Suprapubic skin (tissue), 4 donors: ENCODE results near the gene RAVER2. TPM values are rescaled to one million over a fixed set of nuclear protein-coding genes. Genes with fewer than 3 reads are reported as not detected.

ENCODE experiments used
- DNase-seq, 2 donors: peaks; one replicate each; pipeline ENCODE4 v3.0.0-alpha.2; 2019; ENCODE audit warnings: low spot score in 2 of 2
- H3K27ac ChIP-seq: fragments of 200-600 bp; sonication (generic); one replicate; pipeline ENCODE4 v1.5.1; 2019
- H3K27me3 ChIP-seq: fragments of 200-600 bp; sonication (generic); one replicate; pipeline ENCODE4 v1.5.1; 2019
- H3K36me3 ChIP-seq: fragments of 200-600 bp; sonication (generic); one replicate; pipeline ENCODE4 v1.5.1; 2019
- H3K4me1 ChIP-seq: fragments of 200-600 bp; sonication (generic); one replicate; pipeline ENCODE4 v1.5.1; 2019
- H3K4me3 ChIP-seq: fragments of 200-600 bp; sonication (generic); one replicate; pipeline ENCODE4 v1.5.1; 2019; ENCODE audit warnings: mild to moderate bottlenecking
- H3K9me3 ChIP-seq: fragments of 200-600 bp; sonication (generic); one replicate; pipeline ENCODE4 v1.5.1; 2019
- CTCF ChIP-seq, 2 donors: fragments of 200-600 bp in 1 of 2; fragments of 450-650 bp in 1 of 2; sonication (generic) in 1 of 2; IDR thresholded peaks; one replicate each; pipeline ENCODE4 v1.5.1; 2016 to 2019; ENCODE audit warnings: antibody characterized with exemption in 2 of 2, mild to moderate bottlenecking in 1 of 2, moderate library complexity in 1 of 2
- EP300 ChIP-seq: sonication (generic); formaldehyde crosslinking; IDR thresholded peaks from one replicate; pipeline ENCODE4 v1.6.1; 2017; ENCODE audit warnings: antibody characterized with exemption
- POLR2A ChIP-seq, 2 donors: fragments of 450-650 bp; IDR thresholded peaks; one replicate each; pipeline ENCODE4 v1.6.1; 2017; ENCODE audit warnings: antibody characterized with exemption in 2 of 2, mild to moderate bottlenecking in 2 of 2, moderate library complexity in 2 of 2
- POLR2AphosphoS5 ChIP-seq, 3 donors: sonication (generic); formaldehyde crosslinking; IDR thresholded peaks; one replicate each; pipeline ENCODE4 v1.6.1; 2017; ENCODE audit warnings: antibody characterized with exemption in 3 of 3
- WGBS: methylation state at CpG from one replicate; pipeline ENCODE4 v1.1.5; 2018; 5-methylcytosine and 5-hydroxymethylcytosine counted together
- total RNA-seq, 4 donors: library from RNA; depleted of rRNA; stranded (reverse); fragments of >200 nt; gene quantifications; one replicate each; pipeline ENCODE4 v1.1.0, GENCODE V29; 2016

Gene RAVER2
- total RNA-seq, 4 donors from 2014 or later = 7.9 to 15.7 (median 13.6) TPM

GRCh38 chr1:64748706-64749105, 3.8 kb downstream of the RAVER2 start:
- TF ChIP-seq POLR2A (IDR thresholded peaks at IDR 0.05) (no peak), CTCF (IDR thresholded peaks at IDR 0.05) (no peak), EP300 (no peak), POLR2AphosphoS5 (IDR thresholded peaks at IDR 0.05) (no peak)
- DNase-seq = no peak
- no peaks in the 10 kb centered on the region for H3K36me3 ChIP-seq
- H3K27ac ChIP-seq = no peak overlapping the region
- H3K4me3 ChIP-seq = no peak overlapping the region
- H3K4me1 ChIP-seq = peaks cover 21% of the 10 kb centered on the region
- no peaks in the 10 kb centered on the region for H3K27me3 ChIP-seq
- 73% methylated on average over 5 of the region's 5 CpGs for WGBS
- no peaks in the 10 kb centered on the region for H3K9me3 ChIP-seq

GRCh38 chr1:64750092-64750491, 5.2 kb downstream of the RAVER2 start:
- H3K36me3 ChIP-seq = no peaks in the 10 kb centered on the region
- WGBS = 22% methylated on average over 1 of the region's 1 CpG
- no peaks in the 10 kb centered on the region for H3K27me3 ChIP-seq
- H3K9me3 ChIP-seq = no peaks in the 10 kb centered on the region
- peaks cover 16% of the 10 kb centered on the region for H3K4me1 ChIP-seq
- TF ChIP-seq POLR2A (IDR thresholded peaks at IDR 0.05) (no peak), POLR2AphosphoS5 (IDR thresholded peaks at IDR 0.05) (no peak), CTCF (IDR thresholded peaks at IDR 0.05) (no peak), EP300 (no peak)
- H3K27ac ChIP-seq = no peak overlapping the region
- no peak for DNase-seq
- no peak overlapping the region for H3K4me3 ChIP-seq

- H3K9me3 ChIP-seq = no peaks in the 10 kb centered on the region
- no peak for DNase-seq
- H3K27ac ChIP-seq = no peak overlapping the region
- H3K27me3 ChIP-seq = no peaks in the 10 kb centered on the region
- TF ChIP-seq CTCF (IDR thresholded peaks at IDR 0.05) (no peak), EP300 (no peak), POLR2AphosphoS5 (IDR thresholded peaks at IDR 0.05) (no peak), POLR2A (IDR thresholded peaks at IDR 0.05) (no peak)
- no peak overlapping the region for H3K4me3 ChIP-seq
- peaks cover 9% of the 10 kb centered on the region for H3K4me1 ChIP-seq
- H3K36me3 ChIP-seq = no peaks in the 10 kb centered on the region
Observed at GRCh38 chr1:64750875-64751274, 6.0 kb downstream of the RAVER2 start.

- TF ChIP-seq POLR2A (IDR thresholded peaks at IDR 0.05) = no peak
- TF ChIP-seq CTCF (IDR thresholded peaks at IDR 0.05) = no peak
- TF ChIP-seq POLR2AphosphoS5 (IDR thresholded peaks at IDR 0.05) = no peak
- no peak for TF ChIP-seq EP300
- WGBS = 90% methylated on average over 3 of the region's 3 CpGs
- H3K4me1 ChIP-seq = no peaks in the 10 kb centered on the region
- no peaks in the 10 kb centered on the region for H3K27me3 ChIP-seq
- DNase-seq = no peak
- no peaks in the 10 kb centered on the region for H3K36me3 ChIP-seq
- no peak overlapping the region for H3K27ac ChIP-seq
- H3K9me3 ChIP-seq = no peaks in the 10 kb centered on the region
- no peak overlapping the region for H3K4me3 ChIP-seq
Observed at GRCh38 chr1:64754173-64754572, 9.3 kb downstream of the RAVER2 start.

GRCh38 chr1:64755361-64755760, 10.5 kb downstream of the RAVER2 start:
- TF ChIP-seq POLR2A (IDR thresholded peaks at IDR 0.05) = no peak
- TF ChIP-seq POLR2AphosphoS5 (IDR thresholded peaks at IDR 0.05) = no peak
- no peaks in the 10 kb centered on the region for H3K4me1 ChIP-seq
- no peak for DNase-seq
- no peaks in the 10 kb centered on the region for H3K9me3 ChIP-seq
- 57% methylated on average over 2 of the region's 2 CpGs for WGBS
- no peak overlapping the region for H3K27ac ChIP-seq
- no peaks in the 10 kb centered on the region for H3K27me3 ChIP-seq
- no peak overlapping the region for H3K4me3 ChIP-seq
- H3K36me3 ChIP-seq = no peaks in the 10 kb centered on the region

GRCh38 chr1:64756770-64757169, 11.9 kb downstream of the RAVER2 start:
- Histone ChIP-seq H3K9me3 (no peaks in the 10 kb centered on the region), H3K36me3 (no peaks in the 10 kb centered on the region), H3K27me3 (no peaks in the 10 kb centered on the region), H3K27ac (no peak overlapping the region), H3K4me1 (no peaks in the 10 kb centered on the region), H3K4me3 (no peak overlapping the region)
- no peak for DNase-seq
- 100% methylated on average over 1 of the region's 1 CpG for WGBS
- TF ChIP-seq CTCF (IDR thresholded peaks at IDR 0.05) (no peak), POLR2AphosphoS5 (IDR thresholded peaks at IDR 0.05) (no peak), EP300 (no peak), POLR2A (IDR thresholded peaks at IDR 0.05) (no peak)
